ENCODE results near the gene NUDT15.

NUDT15 gene

DNA sequence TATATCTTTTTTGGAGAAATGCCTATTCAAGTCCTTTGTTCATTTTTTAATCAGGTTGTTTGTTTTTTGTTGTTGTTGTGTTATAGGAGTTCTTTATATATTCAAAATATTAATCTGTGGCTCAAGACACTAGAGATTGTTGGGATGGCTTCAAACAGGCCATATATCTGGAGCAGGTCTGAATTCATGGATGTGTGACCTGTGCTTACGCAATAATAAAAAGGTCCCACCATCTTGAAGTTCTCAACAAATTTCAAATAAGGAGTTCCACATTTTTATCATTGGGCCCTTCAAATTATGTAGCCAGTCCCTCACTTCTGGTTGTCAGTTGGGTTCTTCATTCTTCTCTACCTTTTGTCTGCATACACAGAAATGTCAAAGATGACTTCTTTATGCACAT lies 17.7 kb upstream of the NUDT15 start:
- ChIA-PET CTCF (no interaction called here), POLR2A (no interaction called here)
- Histone ChIP-seq H3K36me3 (ENCODE audit: control insufficient read depth in 2 of 2, insufficient read depth in 1 of 2, low read length in 2 of 2) (no peaks in the 10 kb centered on the region), H3K4me3 (ENCODE audit: low read depth, low read length) (no peak overlapping the region), H3K4me1 (ENCODE audit: control insufficient read depth, insufficient read depth, low read length) (no peaks in the 10 kb centered on the region), H3K27ac (ENCODE audit: extremely low read depth, low read depth, low read length) (no peak overlapping the region), H3K9me3 (ENCODE audit: control insufficient read depth, insufficient read depth, low read depth, low read length) (no peaks in the 10 kb centered on the region)
- TF ChIP-seq REPIN1 (tag by site-specific recombination; IDR thresholded peaks at IDR 0.05; ENCODE audit: low read depth), result no peak
- no peak for TF ChIP-seq ZEB2 (tag by site-specific recombination; IDR thresholded peaks at IDR 0.05)
- no peak for TF ChIP-seq ZIC2 (tag by site-specific recombination; IDR thresholded peaks at IDR 0.05)
- no peak for TF ChIP-seq ZNF768 (tag by site-specific recombination; IDR thresholded peaks at IDR 0.05)
- TF ChIP-seq ZNF416 (tag by site-specific recombination; IDR thresholded peaks at IDR 0.05), result no peak
- no peak for TF ChIP-seq TRIM28 (IDR thresholded peaks at IDR 0.05; ENCODE audit: borderline replicate concordance, low read length)
- no peak for TF ChIP-seq BCL11A (tag by site-specific recombination; IDR thresholded peaks at IDR 0.05; ENCODE audit: low read depth)
- no peak for TF ChIP-seq ZNF335 (tag by site-specific recombination; conservative IDR thresholded peaks at IDR 0.05)
- no peak for TF ChIP-seq ZNF404 (tag by site-specific recombination; IDR thresholded peaks at IDR 0.05)
- TF ChIP-seq ZNF10 (tag by site-specific recombination; IDR thresholded peaks at IDR 0.05), result no peak
- no peak for TF ChIP-seq ZNF707 (tag by site-specific recombination; IDR thresholded peaks at IDR 0.05)
- TF ChIP-seq, protein P1, sequence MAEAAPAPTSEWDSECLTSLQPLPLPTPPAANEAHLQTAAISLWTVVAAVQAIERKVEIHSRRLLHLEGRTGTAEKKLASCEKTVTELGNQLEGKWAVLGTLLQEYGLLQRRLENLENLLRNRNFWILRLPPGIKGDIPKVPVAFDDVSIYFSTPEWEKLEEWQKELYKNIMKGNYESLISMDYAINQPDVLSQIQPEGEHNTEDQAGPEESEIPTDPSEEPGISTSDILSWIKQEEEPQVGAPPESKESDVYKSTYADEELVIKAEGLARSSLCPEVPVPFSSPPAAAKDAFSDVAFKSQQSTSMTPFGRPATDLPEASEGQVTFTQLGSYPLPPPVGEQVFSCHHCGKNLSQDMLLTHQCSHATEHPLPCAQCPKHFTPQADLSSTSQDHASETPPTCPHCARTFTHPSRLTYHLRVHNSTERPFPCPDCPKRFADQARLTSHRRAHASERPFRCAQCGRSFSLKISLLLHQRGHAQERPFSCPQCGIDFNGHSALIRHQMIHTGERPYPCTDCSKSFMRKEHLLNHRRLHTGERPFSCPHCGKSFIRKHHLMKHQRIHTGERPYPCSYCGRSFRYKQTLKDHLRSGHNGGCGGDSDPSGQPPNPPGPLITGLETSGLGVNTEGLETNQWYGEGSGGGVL (tag by site-specific recombination; IDR thresholded peaks at IDR 0.05), result no peak
- TF ChIP-seq, protein P2, sequence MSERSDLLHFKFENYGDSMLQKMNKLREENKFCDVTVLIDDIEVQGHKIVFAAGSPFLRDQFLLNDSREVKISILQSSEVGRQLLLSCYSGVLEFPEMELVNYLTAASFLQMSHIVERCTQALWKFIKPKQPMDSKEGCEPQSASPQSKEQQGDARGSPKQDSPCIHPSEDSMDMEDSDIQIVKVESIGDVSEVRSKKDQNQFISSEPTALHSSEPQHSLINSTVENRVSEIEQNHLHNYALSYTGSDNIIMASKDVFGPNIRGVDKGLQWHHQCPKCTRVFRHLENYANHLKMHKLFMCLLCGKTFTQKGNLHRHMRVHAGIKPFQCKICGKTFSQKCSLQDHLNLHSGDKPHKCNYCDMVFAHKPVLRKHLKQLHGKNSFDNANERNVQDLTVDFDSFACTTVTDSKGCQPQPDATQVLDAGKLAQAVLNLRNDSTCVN (tag by site-specific recombination; optimal IDR thresholded peaks at IDR 0.05), result no peak

DNA sequence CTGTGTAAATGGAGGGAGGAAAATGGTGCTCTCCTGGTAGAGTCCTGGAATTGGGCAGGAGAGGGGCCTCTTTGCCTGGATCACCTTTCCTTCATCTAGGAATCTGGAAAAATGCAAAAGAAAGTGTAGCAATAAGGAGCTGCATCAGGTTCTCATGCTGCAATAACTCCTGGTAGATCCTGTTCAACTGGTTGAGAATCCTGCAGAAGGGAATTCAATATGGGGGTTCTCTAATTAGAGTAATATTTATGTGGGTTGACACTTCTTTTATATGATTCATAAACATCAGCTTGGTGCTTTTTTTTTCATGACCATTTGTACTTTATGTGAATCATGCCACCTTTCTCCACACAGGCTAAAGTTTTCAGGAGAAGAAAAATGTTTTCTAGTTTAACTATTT lies 9.5 kb upstream of the NUDT15 start:
- H3K27ac ChIP-seq (ENCODE audit: extremely low read depth, low read depth, low read length), result no peak overlapping the region
- CTCF ChIA-PET, result interaction anchor here (0.6 kb wide), 1 partner anchor 10 kb away, joined by 3 read pairs; no protein-coding TSS in a partner anchor
- no peaks in the 10 kb centered on the region for H3K4me1 ChIP-seq (ENCODE audit: control insufficient read depth, insufficient read depth, low read length)
- no peak overlapping the region for H3K4me3 ChIP-seq (ENCODE audit: low read depth, low read length)
- no peaks in the 10 kb centered on the region for H3K36me3 ChIP-seq (ENCODE audit: control insufficient read depth in 2 of 2, insufficient read depth in 1 of 2, low read length in 2 of 2)
- TF ChIP-seq ZNF707 (tag by site-specific recombination; IDR thresholded peaks at IDR 0.05) (no peak), ZNF24 (tag by site-specific recombination; IDR thresholded peaks at IDR 0.05) (no peak), ZNF555 (tag by site-specific recombination; conservative IDR thresholded peaks at IDR 0.05) (no peak), ZNF596 (tag by site-specific recombination; IDR thresholded peaks at IDR 0.05) (no peak), ZNF837 (tag by site-specific recombination; IDR thresholded peaks at IDR 0.05) (no peak)
- TF ChIP-seq, protein P3, sequence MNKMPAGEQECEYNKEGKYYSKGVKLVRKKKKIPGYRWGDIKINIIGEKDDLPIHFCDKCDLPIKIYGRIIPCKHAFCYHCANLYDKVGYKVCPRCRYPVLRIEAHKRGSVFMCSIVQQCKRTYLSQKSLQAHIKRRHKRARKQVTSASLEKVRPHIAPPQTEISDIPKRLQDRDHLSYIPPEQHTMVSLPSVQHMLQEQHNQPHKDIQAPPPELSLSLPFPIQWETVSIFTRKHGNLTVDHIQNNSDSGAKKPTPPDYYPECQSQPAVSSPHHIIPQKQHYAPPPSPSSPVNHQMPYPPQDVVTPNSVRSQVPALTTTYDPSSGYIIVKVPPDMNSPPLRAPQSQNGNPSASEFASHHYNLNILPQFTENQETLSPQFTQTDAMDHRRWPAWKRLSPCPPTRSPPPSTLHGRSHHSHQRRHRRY (tag by site-specific recombination; IDR thresholded peaks at IDR 0.05), result no peak
- TF ChIP-seq, protein P4, sequence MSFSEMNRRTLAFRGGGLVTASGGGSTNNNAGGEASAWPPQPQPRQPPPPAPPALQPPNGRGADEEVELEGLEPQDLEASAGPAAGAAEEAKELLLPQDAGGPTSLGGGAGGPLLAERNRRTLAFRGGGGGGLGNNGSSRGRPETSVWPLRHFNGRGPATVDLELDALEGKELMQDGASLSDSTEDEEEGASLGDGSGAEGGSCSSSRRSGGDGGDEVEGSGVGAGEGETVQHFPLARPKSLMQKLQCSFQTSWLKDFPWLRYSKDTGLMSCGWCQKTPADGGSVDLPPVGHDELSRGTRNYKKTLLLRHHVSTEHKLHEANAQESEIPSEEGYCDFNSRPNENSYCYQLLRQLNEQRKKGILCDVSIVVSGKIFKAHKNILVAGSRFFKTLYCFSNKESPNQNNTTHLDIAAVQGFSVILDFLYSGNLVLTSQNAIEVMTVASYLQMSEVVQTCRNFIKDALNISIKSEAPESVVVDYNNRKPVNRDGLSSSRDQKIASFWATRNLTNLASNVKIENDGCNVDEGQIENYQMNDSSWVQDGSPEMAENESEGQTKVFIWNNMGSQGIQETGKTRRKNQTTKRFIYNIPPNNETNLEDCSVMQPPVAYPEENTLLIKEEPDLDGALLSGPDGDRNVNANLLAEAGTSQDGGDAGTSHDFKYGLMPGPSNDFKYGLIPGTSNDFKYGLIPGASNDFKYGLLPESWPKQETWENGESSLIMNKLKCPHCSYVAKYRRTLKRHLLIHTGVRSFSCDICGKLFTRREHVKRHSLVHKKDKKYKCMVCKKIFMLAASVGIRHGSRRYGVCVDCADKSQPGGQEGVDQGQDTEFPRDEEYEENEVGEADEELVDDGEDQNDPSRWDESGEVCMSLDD (tag by site-specific recombination; IDR thresholded peaks at IDR 0.05), result no peak
- TF ChIP-seq, protein P5, sequence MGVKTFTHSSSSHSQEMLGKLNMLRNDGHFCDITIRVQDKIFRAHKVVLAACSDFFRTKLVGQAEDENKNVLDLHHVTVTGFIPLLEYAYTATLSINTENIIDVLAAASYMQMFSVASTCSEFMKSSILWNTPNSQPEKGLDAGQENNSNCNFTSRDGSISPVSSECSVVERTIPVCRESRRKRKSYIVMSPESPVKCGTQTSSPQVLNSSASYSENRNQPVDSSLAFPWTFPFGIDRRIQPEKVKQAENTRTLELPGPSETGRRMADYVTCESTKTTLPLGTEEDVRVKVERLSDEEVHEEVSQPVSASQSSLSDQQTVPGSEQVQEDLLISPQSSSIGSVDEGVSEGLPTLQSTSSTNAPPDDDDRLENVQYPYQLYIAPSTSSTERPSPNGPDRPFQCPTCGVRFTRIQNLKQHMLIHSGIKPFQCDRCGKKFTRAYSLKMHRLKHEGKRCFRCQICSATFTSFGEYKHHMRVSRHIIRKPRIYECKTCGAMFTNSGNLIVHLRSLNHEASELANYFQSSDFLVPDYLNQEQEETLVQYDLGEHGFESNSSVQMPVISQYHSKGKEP (tag by site-specific recombination; IDR thresholded peaks at IDR 0.05), result no peak
- H3K9me3 ChIP-seq (ENCODE audit: control insufficient read depth, insufficient read depth, low read depth, low read length), result no peaks in the 10 kb centered on the region
- POLR2A ChIA-PET, result interaction anchor here (1.0 kb wide), 1 partner anchor 10 kb away, joined by 5 read pairs; the partner anchor contains the start of gene NUDT15
